Activated naive CD4-positive, alpha-beta T cell treated with anti-CD3 and anti-CD28 coated beads, Interleukin-2, amount 50 U/mL, for 72 hours (primary cell): ENCODE data around the gene SULF2. TPM values are rescaled to one million over a fixed set of nuclear protein-coding genes. Genes with fewer than 3 reads are reported as not detected.

Experiments
- ATAC-seq, 2 donors: fragments of 150-1000 bp; cut with Tn5 transposase; 2 replicates each; pipeline ENCODE4 v1.10.0; 2021; ENCODE audit warnings: mild to moderate bottlenecking in 2 of 2, moderate library complexity in 2 of 2
- DNase-seq, 2 donors: peaks; one replicate each; pipeline ENCODE4 v3.0.0; 2021 to 2022; ENCODE audit warnings: low spot score in 2 of 2
- H3K27ac Mint-ChIP-seq, 2 donors: one replicate each; pipeline ENCODE4 v1.8.0; 2022; ENCODE audit warnings: mild to moderate bottlenecking in 2 of 2, mixed read lengths in 2 of 2
- H3K36me3 Mint-ChIP-seq, 2 donors: one replicate each; pipeline ENCODE4 v1.8.0; 2022; ENCODE audit warnings: mixed read lengths in 2 of 2
- H3K9me3 Mint-ChIP-seq, 2 donors: one replicate each; pipeline ENCODE4 v1.8.0; 2022; ENCODE audit warnings: mixed read lengths in 2 of 2
- total RNA-seq, 2 donors: library from RNA; stranded (reverse); gene quantifications; one replicate each; pipeline ENCODE4 v1.2.3, GENCODE V29; 2022

SULF2 gene
- total RNA-seq, 2 donors from 2014 or later = 1.4 to 2.3 TPM

DNA sequence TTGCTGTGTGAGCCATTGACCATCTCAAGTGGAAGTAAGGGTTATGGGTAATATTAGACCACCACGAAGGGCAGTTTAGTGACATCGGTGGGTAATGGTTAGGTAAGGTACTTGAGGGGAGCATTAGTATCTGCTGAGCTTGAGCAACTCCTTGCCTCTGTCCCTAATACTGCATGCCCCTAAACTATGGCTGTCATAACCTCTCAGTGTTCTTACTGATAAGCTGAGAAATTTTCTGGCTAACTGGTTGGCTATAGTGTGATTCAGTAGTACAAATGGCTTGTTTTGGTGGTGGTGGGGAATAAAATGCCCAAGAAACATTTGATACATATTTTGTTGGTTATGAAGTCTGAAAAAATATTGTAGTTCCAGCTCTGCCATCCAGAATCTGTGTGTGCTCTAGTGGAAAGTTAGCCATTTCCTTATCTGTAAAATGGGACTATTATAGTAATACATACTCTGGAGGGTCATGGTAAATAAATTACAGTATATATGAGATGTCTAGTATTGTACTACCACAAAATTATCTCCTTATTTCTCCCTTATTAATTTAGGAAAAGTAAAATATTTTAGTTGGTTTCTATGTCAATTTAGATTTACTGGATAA lies 170.5 kb downstream of the SULF2 start:
- H3K36me3 Mint-ChIP-seq = peaks cover 8 to 25% of the 10 kb centered on the region in 2 donors
- peaks cover 0 to 14% of the 10 kb centered on the region in 2 donors for H3K9me3 Mint-ChIP-seq
- H3K27ac Mint-ChIP-seq = peak overlapping the region in 1 of 2 donors; percentile 79
- ATAC-seq (no peak), DNase-seq (no peak)

DNA sequence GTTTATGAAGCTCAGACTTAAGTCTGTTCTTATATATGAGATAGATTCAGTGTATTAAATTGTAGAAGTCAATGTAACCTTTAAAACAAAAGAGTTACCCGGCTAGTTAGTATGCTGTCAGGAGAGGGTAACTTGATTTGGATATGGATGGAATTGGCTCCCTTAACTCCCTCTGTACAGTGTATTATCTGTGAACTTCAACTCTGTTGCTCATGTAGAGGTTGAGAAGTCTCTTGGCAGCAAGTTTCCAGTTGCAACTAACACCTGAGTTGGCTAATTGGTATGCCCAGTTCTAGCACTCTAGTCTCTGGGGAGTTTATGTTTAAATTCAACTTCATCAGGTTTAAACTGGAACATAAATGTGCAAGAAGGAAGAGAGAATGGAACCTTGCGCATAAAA lies 172.6 kb downstream of the SULF2 start:
- peaks cover 0 to 14% of the 10 kb centered on the region in 2 donors for H3K9me3 Mint-ChIP-seq
- ATAC-seq (no peak), DNase-seq (no peak)
- peaks cover 8 to 38% of the 10 kb centered on the region in 2 donors for H3K36me3 Mint-ChIP-seq
- H3K27ac Mint-ChIP-seq = peak overlapping the region; percentile 98 to 100

DNA sequence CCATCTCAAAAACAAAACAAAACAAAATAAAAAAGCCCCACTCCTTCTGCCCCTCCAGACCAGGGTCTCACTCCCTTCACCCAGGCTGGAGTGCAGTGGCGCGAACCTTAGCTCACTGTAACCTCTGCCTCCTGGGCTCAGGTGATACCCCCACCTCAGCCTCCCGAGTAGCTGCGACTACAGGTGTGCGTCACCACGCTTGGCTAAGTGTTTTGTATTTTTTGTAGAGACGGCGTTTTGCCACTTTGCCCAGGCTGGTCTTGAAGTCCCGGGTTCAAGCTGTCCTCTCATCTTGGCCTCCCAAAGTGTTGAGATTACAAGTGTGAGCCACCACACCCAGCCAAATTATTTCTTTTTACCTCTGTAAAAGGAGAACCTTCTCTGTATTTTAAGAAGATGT lies 173.5 kb downstream of the SULF2 start:
- DNase-seq (no peak), ATAC-seq (no peak)
- H3K27ac Mint-ChIP-seq = peak overlapping the region; percentile 98 to 100
- peaks cover 8 to 40% of the 10 kb centered on the region in 2 donors for H3K36me3 Mint-ChIP-seq
- H3K9me3 Mint-ChIP-seq = peaks cover 0 to 14% of the 10 kb centered on the region in 2 donors

DNA sequence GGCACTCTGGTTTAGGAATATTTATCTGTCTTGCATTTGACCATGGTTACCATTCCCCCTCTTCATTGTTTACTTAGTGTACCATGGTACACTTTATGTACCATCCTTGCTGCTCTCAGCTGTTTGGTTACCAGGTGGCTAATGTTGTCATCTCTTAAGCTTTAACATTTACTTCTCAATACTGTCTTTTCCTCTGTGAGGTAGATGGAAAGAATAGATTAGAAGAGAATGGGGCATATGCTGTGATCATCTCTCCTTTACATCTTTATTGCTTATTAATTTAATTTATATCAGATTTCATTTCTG lies 174.4 kb downstream of the SULF2 start:
- H3K27ac Mint-ChIP-seq = peak overlapping the region; percentile 98 to 100
- peaks cover 0 to 10% of the 10 kb centered on the region in 2 donors for H3K9me3 Mint-ChIP-seq
- no peak for DNase-seq
- peaks cover 4 to 43% of the 10 kb centered on the region in 2 donors for H3K36me3 Mint-ChIP-seq
- peak; percentile 43 to 53 for ATAC-seq

DNA sequence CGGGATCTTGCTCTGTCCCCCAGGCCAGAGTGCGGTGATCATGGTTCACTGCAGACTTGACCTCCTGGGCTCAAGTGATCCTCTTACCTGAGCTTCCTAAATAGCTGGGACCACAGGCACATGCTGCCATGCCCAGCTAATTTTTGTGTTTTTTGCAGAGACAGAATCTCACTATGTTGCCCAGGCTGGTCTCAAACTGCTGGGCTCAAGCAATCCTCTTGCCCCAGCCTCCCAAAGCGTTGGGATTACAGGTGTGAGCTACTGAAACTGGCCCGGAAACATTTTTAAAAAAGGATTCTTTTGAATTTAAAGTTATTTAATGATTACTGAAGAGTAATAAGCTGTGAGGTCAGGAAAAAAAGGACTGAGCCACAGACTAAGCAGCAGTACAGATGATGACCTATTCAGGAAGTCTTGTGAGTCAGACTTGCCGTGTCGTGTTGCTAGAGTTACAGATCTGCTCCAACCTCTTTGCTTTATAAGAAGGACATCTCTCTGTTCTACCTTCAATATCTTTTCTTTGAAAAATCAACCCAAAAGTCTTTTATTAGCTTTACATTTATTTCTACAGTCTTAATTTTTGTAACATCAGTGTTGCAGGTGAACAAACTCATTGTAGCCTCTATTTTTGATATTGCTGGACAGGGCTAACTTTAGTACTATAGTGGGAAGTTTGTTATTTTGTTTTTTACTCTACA lies 174.9 kb downstream of the SULF2 start:
- peak; percentile 92 to 95 for ATAC-seq
- Mint-ChIP-seq H3K27ac (peak overlapping the region; percentile 98 to 100), H3K36me3 (peaks cover 4 to 43% of the 10 kb centered on the region in 2 donors), H3K9me3 (peaks cover 0 to 10% of the 10 kb centered on the region in 2 donors)
- peak; percentile 49 to 61 for DNase-seq

DNA sequence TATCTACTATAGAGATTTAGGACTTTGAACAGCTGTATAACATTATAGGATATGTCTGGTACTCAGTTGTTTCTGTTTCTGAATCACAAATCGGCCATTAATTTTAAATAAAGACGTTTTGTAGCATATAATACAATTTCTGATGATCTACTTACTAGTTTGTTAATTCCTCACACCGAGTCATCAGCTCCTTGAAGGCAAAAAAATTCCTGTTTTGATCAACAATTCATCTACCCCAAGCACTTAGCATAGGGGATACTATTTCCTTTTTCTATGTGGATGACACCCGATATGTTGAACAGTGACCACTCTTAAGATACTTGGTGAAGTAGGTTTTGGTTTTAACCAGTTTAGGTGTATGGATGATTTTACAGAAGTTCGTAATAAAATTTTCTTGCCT lies 176.3 kb downstream of the SULF2 start:
- DNase-seq (no peak), ATAC-seq (no peak)
- H3K27ac Mint-ChIP-seq = peak overlapping the region; percentile 81 to 100
- peaks cover 0 to 8% of the 10 kb centered on the region in 2 donors for H3K9me3 Mint-ChIP-seq
- peaks cover 1 to 39% of the 10 kb centered on the region in 2 donors for H3K36me3 Mint-ChIP-seq
